GM19395 (cell line): Measurements from ENCODE around the gene GHRH.

Source experiments
- ATAC-seq: cut with Tn5 transposase; IDR thresholded peaks from one replicate; pipeline ENCODE4 v1.9.1; 2021; ENCODE audit warnings: mild to moderate bottlenecking, moderate library complexity; ENCODE audit not compliant: unreplicated experiment

Gene GHRH

DNA sequence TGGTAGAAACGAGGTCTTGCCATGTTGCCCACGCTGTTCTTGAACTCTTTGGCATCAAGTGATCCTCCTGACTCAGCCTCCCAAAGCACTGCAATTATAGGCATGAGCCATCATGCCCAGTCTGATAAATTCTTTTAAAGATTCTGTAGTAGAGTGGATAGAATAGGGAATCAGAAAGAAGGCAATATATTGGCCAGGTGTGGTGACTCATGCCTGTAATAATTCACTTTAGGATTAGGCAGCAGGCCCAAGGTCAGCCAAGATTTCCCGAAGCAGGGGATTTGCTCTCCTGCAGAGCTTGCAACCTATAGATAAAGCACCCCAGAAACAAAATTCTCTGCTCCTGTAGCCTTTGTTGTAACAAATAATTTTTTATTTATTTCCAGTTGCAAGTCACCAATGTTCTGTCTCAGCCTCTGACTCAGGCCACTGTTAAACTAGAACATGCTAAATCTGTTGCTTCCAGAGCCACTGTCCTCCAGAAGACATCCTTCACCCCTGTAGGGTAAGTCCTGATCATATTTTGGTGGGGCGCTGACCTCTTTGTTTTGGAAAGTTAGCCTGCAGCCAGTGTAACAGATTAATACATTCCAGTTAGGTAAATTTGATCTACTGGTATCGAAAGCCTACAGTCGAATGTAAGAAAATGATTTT lies 51.8 kb downstream of the GHRH start:
- ATAC-seq = no peak

DNA sequence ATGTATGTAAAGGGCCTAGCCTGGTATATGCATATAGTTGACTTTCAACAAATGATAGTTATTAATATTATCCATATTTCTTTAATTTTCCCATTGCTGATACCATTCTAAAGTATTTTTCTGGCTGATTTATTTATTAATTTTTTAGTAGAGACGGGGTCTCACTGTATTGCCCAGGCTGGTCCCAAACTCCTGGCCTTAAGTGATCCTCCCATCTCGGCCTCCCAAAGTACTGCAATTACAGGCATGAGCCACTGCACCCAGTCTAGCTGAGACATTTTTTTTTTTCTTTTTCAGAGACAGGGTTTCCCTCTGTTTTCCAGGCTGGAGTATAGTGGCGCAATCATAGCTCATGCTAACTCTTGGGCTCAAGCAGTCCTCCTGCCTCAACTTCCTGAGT lies 52.4 kb downstream of the GHRH start:
- no peak for ATAC-seq

DNA sequence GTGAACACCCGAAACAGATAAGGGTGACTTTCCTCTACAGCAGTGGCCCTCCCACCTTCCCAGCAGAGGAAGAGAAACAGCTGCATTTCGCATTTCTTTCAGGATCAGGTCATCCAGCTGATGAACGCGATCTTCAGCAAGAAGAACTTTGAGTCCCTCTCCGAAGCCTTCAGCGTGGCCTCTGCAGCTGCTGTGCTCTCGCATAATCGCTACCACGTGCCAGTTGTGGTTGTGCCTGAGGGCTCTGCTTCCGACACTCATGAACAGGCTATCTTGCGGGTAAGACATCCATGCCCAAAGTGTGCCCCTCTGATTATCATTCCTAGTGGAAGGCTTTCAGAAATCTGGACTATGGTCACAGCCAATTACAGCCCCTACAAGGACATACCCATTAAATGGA lies 54.4 kb downstream of the GHRH start:
- no peak for ATAC-seq

GRCh38 chr20:37205794-37206193 lies 55.8 kb downstream of the GHRH start:
- ATAC-seq = no peak

DNA sequence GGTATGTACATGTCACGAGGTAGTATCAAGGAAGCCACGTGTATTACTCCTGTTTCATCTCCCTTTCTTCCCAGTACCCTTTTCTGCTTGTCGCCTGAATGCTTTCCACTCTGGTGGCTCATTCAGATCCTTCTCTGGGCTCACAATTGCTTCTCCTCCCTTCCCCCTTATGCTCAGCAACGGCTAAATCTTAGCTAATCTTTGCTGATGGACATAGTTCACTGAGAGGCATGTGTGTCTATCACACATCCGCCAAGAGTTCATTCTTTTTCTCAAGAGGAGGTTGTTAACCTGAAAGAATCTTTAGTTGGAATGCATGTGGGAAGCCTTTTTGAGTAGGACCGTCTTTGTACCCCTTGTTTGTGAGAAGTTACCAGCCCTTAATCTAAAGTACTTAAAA lies 56.5 kb downstream of the GHRH start:
- ATAC-seq = no peak

GRCh38 chr20:37204056-37204455 lies 57.6 kb downstream of the GHRH start:
- no peak for ATAC-seq

DNA sequence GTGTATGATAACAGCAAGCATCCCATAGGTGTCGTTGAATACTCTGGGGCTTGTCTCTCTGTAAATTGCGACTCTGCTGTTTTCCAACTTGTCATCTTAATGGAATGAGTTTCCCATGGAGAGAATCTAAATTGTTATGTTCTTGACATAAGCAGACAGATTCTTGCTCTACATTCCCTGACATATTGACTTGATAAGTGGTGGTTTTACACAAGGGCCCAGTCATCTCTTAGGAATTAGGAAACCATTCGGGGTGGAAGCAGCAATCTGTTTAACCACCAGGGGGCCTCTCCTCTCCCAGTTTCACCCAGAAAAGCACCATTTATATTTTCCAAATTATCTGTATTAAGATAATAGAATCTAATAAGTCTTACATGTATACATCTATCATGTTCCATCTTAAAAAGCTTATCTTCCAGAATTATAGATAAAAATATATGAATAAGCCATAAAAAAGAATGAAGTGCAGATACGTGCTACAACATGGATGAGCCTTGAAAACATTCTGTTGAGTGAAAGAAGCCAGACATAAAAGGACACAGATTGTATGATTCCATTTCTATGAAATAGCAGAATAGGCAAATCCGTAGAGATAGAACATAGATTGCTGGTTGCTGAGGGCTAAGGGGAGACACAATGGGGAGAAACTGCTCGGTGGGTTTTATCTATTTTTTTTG lies 59.2 kb downstream of the GHRH start:
- ATAC-seq = no peak

GRCh38 chr20:37201827-37202162 lies 59.8 kb downstream of the GHRH start:
- no peak for ATAC-seq
